WTC11 (cell line): ENCODE data around the gene PIRT. TPM values are rescaled to one million over a fixed set of nuclear protein-coding genes. Genes with fewer than 3 reads are reported as not detected.

ENCODE experiments used
- ATAC-seq: fragments of 200-7000 bp; cut with Tn5 transposase; 2 replicates; pipeline ENCODE4 v1.10.0; 2021; ENCODE audit warnings: mild to moderate bottlenecking, moderate library complexity
- CTCF ChIA-PET: fragments of 300-600 bp; sonication (Branson Sonifier 250); formaldehyde crosslinking; loops from one replicate; lab custom pipeline; 2021; ENCODE audit warnings: antibody characterized with exemption; lab: Charles Lee
- POLR2A ChIA-PET: fragments of 350-600 bp; sonication (Branson Sonifier 250); formaldehyde crosslinking; loops from one replicate; lab custom pipeline; 2021; ENCODE audit warnings: antibody characterized with exemption; lab: Charles Lee
- DNase-seq: peaks from one replicate; pipeline ENCODE4 v3.0.0; 2021; ENCODE audit warnings: low spot score
- H3K27ac Mint-ChIP-seq: 2 replicates; pipeline ENCODE4 v1.8.0; 2021; ENCODE audit warnings: mixed read lengths
- H3K27me3 Mint-ChIP-seq: 2 replicates; pipeline ENCODE4 v1.8.0; 2021; ENCODE audit warnings: low read depth, mild to moderate bottlenecking, moderate library complexity, mixed read lengths
- H3K36me3 Mint-ChIP-seq: 2 replicates; pipeline ENCODE4 v1.8.0; 2021; ENCODE audit warnings: mixed read lengths
- H3K4me1 Mint-ChIP-seq: 2 replicates; pipeline ENCODE4 v1.8.0; 2022; ENCODE audit warnings: mixed read lengths
- H3K4me3 Mint-ChIP-seq: 2 replicates; pipeline ENCODE4 v1.8.0; 2021; ENCODE audit warnings: mild to moderate bottlenecking, moderate library complexity, mixed read lengths
- H3K9me3 Mint-ChIP-seq: 2 replicates; pipeline ENCODE4 v1.8.0; 2021; ENCODE audit warnings: mixed read lengths
- AFF4 ChIP-seq: sonication (generic); formaldehyde crosslinking; IDR thresholded peaks from 2 replicates; pipeline ENCODE4 v1.8.1; 2023; ENCODE audit warnings: mild to moderate bottlenecking, missing genetic modification reagents, borderline replicate concordance
- ATF2 ChIP-seq: sonication (generic); formaldehyde crosslinking; IDR thresholded peaks from 2 replicates; pipeline ENCODE4 v1.8.1; 2022; ENCODE audit warnings: low read depth, missing genetic modification reagents, borderline replicate concordance
- ELF4 ChIP-seq: sonication (generic); formaldehyde crosslinking; IDR thresholded peaks from 2 replicates; pipeline ENCODE4 v1.8.1; 2022; ENCODE audit warnings: low read depth, mild to moderate bottlenecking, moderate library complexity, missing genetic modification reagents
- ERG ChIP-seq: fragments of 250-450 bp; sonication (Bioruptor Pico); IDR thresholded peaks from 2 replicates; pipeline ENCODE4 v1.8.0; 2021; ENCODE audit warnings: mild to moderate bottlenecking
- HMGA2 ChIP-seq: fragments of 250-450 bp; sonication (Bioruptor Pico); IDR thresholded peaks from 2 replicates; pipeline ENCODE4 v1.4.0; 2021; ENCODE audit warnings: mild to moderate bottlenecking, moderate library complexity
- JUN ChIP-seq: sonication (generic); formaldehyde crosslinking; IDR thresholded peaks from 2 replicates; pipeline ENCODE4 v1.8.0; 2023; ENCODE audit warnings: mild to moderate bottlenecking, missing genetic modification reagents
- MYBL2 ChIP-seq: sonication (generic); formaldehyde crosslinking; IDR thresholded peaks from 2 replicates; pipeline ENCODE4 v1.8.1; 2023; ENCODE audit warnings: mild to moderate bottlenecking, moderate library complexity, missing genetic modification reagents
- NR3C1 ChIP-seq: sonication (generic); formaldehyde crosslinking; conservative IDR thresholded peaks from 2 replicates; pipeline ENCODE4 v1.8.1; 2023; ENCODE audit warnings: low read depth, mild to moderate bottlenecking, missing genetic modification reagents
- TP53 ChIP-seq: sonication (generic); formaldehyde crosslinking; IDR thresholded peaks from 2 replicates; pipeline ENCODE4 v1.8.1; 2023; ENCODE audit warnings: mild to moderate bottlenecking, missing genetic modification reagents
- USF2 ChIP-seq: sonication (generic); formaldehyde crosslinking; IDR thresholded peaks from 2 replicates; pipeline ENCODE4 v1.8.1; 2023; ENCODE audit warnings: mild to moderate bottlenecking, missing genetic modification reagents, moderate library complexity
- ZBTB21 ChIP-seq: sonication (generic); formaldehyde crosslinking; IDR thresholded peaks from 2 replicates; pipeline ENCODE4 v1.8.1; 2023; ENCODE audit warnings: mild to moderate bottlenecking, missing genetic modification reagents, borderline replicate concordance
- ZNF317 ChIP-seq: sonication (generic); formaldehyde crosslinking; IDR thresholded peaks from 2 replicates; pipeline ENCODE4 v1.8.1; 2023; ENCODE audit warnings: low read depth, mild to moderate bottlenecking, moderate library complexity, missing genetic modification reagents, borderline replicate concordance
- total RNA-seq: library from RNA; stranded (reverse); gene quantifications from 3 replicates; pipeline ENCODE4 v1.2.3, GENCODE V29; 2021
- TF ChIP-seq, protein P1 (sequence below): sonication (generic); formaldehyde crosslinking; IDR thresholded peaks from 2 replicates; pipeline ENCODE4 v1.8.1; 2023; ENCODE audit warnings: mild to moderate bottlenecking, moderate library complexity, missing genetic modification reagents
- TF ChIP-seq, protein P2 (sequence below): sonication (generic); formaldehyde crosslinking; IDR thresholded peaks from 2 replicates; pipeline ENCODE4 v1.8.1; 2023; ENCODE audit warnings: mild to moderate bottlenecking, missing genetic modification reagents

PIRT gene
- total RNA-seq, 1 experiment from 2014 or later = not detected

- no peak for TF ChIP-seq ELF4 (CRISPR knock-in tag)
- ChIA-PET POLR2A (interaction anchor here (0.6 kb wide), 2 partner anchors 145 to 176 kb away, joined by 3 to 12 read pairs; no protein-coding TSS in a partner anchor), CTCF (interaction anchor here (0.5 to 2.5 kb wide), 45 partner anchors 9 to 1134 kb away, joined by 3 to 23 read pairs (median 3); partner anchors contain the start of gene TMEM220)
- peaks cover 55% of the 10 kb centered on the region for H3K9me3 Mint-ChIP-seq
- H3K4me3 Mint-ChIP-seq = no peak overlapping the region
- H3K27ac Mint-ChIP-seq = no peak overlapping the region
- ATAC-seq = peak; percentile 36; the same call in 1 of the 2 replicates
- peaks cover 13% of the 10 kb centered on the region for H3K36me3 Mint-ChIP-seq
- no peaks in the 10 kb centered on the region; the same call in none of the 2 replicates for H3K27me3 Mint-ChIP-seq
- no peaks in the 10 kb centered on the region for H3K4me1 Mint-ChIP-seq
- DNase-seq = peak; percentile 45
Measured at GRCh38 chr17:10875430-10875851, 37.6 kb upstream of the PIRT start.

- ChIA-PET POLR2A (no interaction called here), CTCF (interaction anchor here (0.6 kb wide), 1 partner anchor 27 kb away, joined by 3 read pairs; no protein-coding TSS in a partner anchor)
- H3K27me3 Mint-ChIP-seq = no peaks in the 10 kb centered on the region; the same call in none of the 2 replicates
- DNase-seq (no peak), ATAC-seq (no peak)
- peaks cover 25% of the 10 kb centered on the region for H3K36me3 Mint-ChIP-seq
- no peaks in the 10 kb centered on the region for H3K4me1 Mint-ChIP-seq
- H3K4me3 Mint-ChIP-seq = no peak overlapping the region
- TF ChIP-seq MYBL2 (CRISPR knock-in tag) (no peak), ERG (no peak), USF2 (no peak), ZBTB21 (no peak), TP53 (no peak), ATF2 (CRISPR knock-in tag) (no peak), HMGA2 (CRISPR knock-in tag) (no peak), NR3C1 (no peak), ZNF317 (CRISPR knock-in tag) (no peak), JUN (no peak), AFF4 (CRISPR knock-in tag) (no peak)
- TF ChIP-seq, protein P1, sequence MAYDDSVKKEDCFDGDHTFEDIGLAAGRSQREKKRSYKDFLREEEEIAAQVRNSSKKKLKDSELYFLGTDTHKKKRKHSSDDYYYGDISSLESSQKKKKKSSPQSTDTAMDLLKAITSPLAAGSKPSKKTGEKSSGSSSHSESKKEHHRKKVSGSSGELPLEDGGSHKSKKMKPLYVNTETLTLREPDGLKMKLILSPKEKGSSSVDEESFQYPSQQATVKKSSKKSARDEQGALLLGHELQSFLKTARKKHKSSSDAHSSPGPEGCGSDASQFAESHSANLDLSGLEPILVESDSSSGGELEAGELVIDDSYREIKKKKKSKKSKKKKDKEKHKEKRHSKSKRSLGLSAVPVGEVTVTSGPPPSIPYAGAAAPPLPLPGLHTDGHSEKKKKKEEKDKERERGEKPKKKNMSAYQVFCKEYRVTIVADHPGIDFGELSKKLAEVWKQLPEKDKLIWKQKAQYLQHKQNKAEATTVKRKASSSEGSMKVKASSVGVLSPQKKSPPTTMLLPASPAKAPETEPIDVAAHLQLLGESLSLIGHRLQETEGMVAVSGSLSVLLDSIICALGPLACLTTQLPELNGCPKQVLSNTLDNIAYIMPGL (CRISPR knock-in tag) = no peak
- TF ChIP-seq, protein P2, sequence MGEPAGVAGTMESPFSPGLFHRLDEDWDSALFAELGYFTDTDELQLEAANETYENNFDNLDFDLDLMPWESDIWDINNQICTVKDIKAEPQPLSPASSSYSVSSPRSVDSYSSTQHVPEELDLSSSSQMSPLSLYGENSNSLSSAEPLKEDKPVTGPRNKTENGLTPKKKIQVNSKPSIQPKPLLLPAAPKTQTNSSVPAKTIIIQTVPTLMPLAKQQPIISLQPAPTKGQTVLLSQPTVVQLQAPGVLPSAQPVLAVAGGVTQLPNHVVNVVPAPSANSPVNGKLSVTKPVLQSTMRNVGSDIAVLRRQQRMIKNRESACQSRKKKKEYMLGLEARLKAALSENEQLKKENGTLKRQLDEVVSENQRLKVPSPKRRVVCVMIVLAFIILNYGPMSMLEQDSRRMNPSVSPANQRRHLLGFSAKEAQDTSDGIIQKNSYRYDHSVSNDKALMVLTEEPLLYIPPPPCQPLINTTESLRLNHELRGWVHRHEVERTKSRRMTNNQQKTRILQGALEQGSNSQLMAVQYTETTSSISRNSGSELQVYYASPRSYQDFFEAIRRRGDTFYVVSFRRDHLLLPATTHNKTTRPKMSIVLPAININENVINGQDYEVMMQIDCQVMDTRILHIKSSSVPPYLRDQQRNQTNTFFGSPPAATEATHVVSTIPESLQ (CRISPR knock-in tag) = no peak
- no peak overlapping the region for H3K27ac Mint-ChIP-seq
- peaks cover 58% of the 10 kb centered on the region for H3K9me3 Mint-ChIP-seq
Measured at GRCh38 chr17:10871914-10872313, 34.0 kb upstream of the PIRT start.
